H1 (cell line): ENCODE data around the gene PRKAG3. TPM values are rescaled to one million over a fixed set of nuclear protein-coding genes. Genes with fewer than 3 reads are reported as not detected.

ENCODE experiments used
- CTCF ChIA-PET: fragments of 300-600 bp; sonication (Branson Sonifier 250); formaldehyde crosslinking; loops from one replicate; lab custom pipeline; 2021; ENCODE audit not compliant: partially characterized antibody; lab: Charles Lee
- POLR2A ChIA-PET: fragments of 300-600 bp; sonication (Branson Sonifier 250); formaldehyde crosslinking; loops from one replicate; lab custom pipeline; 2021; ENCODE audit warnings: inconsistent platforms; ENCODE audit not compliant: partially characterized antibody; lab: Charles Lee
- DNase-seq, 2 experiments: peaks; one replicate each; pipeline versions ENCODE4 v3.0.0 to v3.0.0-alpha.2; 2010 to 2022; ENCODE audit warnings: low spot score in 2 of 2, low read depth in 1 of 2, mixed read lengths in 1 of 2
- FAIRE-seq: peaks from 2 replicates; lab custom pipeline; 2011; peaks lifted over from hg19 to GRCh38; lab: Jason Lieb, UNC
- H2AFZ ChIP-seq: 2 replicates; pipeline ENCODE4 v1.8.1; 2012; ENCODE audit warnings: low read length, inconsistent platforms
- H2AK5ac ChIP-seq: 2 replicates; pipeline ENCODE4 v1.6.1; 2013; ENCODE audit warnings: low read depth, low read length
- H2BK120ac ChIP-seq: replicated peaks from 2 replicates; pipeline ENCODE3; 2013; ENCODE audit warnings: low read depth, low read length, inconsistent platforms
- H2BK12ac ChIP-seq: 2 replicates; pipeline ENCODE4 v1.6.1; 2013; ENCODE audit warnings: low read depth, low read length
- H2BK15ac ChIP-seq: 2 replicates; pipeline ENCODE4 v1.6.1; 2013; ENCODE audit warnings: low read length
- H2BK20ac ChIP-seq: 2 replicates; pipeline ENCODE4 v1.6.1; 2013; ENCODE audit warnings: low read length
- H2BK5ac ChIP-seq: 2 replicates; pipeline ENCODE4 v1.6.1; 2013; ENCODE audit warnings: low read depth, low read length
- H3K14ac ChIP-seq: 2 replicates; pipeline ENCODE4 v1.6.1; 2013; ENCODE audit warnings: inconsistent platforms; ENCODE audit not compliant: insufficient read length
- H3K18ac ChIP-seq: 2 replicates; pipeline ENCODE4 v1.6.1; 2013; ENCODE audit warnings: low read length; ENCODE audit errors: extremely low read depth
- H3K23ac ChIP-seq: 2 replicates; pipeline ENCODE4 v1.6.1; 2013; ENCODE audit warnings: inconsistent platforms; ENCODE audit not compliant: insufficient read length
- H3K23me2 ChIP-seq: 2 replicates; pipeline ENCODE4 v1.6.1; 2013; ENCODE audit warnings: low read depth, low read length
- H3K27ac ChIP-seq: 2 replicates; pipeline ENCODE4 v1.6.1; 2011; ENCODE audit warnings: low read depth, low read length, inconsistent platforms
- H3K27me3 ChIP-seq, 4 experiments: replicated peaks in 1 of 4; 1 replicate in 1 of 4; 2 replicates in 3 of 4; pipeline versions ENCODE4 v1.6.1 to v1.8.1; 2011 to 2013; ENCODE audit warnings: low read length in 3 of 4, mild to moderate bottlenecking in 3 of 4, inconsistent platforms in 2 of 4, mixed read lengths in 2 of 4, moderate library complexity in 1 of 4; ENCODE audit not compliant: control insufficient read depth in 3 of 4, insufficient read depth in 3 of 4; ENCODE audit errors: extremely low read depth in 1 of 4
- H3K36me3 ChIP-seq, 4 experiments: 2 replicates each; pipeline versions ENCODE4 v1.6.1 to v1.8.1; 2011 to 2013; ENCODE audit warnings: mild to moderate bottlenecking in 4 of 4, low read length in 3 of 4, moderate library complexity in 2 of 4, control low read depth in 1 of 4, inconsistent platforms in 1 of 4; ENCODE audit not compliant: insufficient read depth in 4 of 4, control insufficient read depth in 2 of 4
- H3K4ac ChIP-seq: replicated peaks from 2 replicates; pipeline ENCODE3; 2013; ENCODE audit warnings: low read length, low read depth, mixed read lengths, inconsistent platforms; ENCODE audit not compliant: insufficient read length
- H3K4me1 ChIP-seq, 4 experiments: replicated peaks in 1 of 4; 1 replicate in 1 of 4; 2 replicates in 3 of 4; pipeline versions ENCODE4 v1.6.1 to v1.8.1; 2011 to 2013; ENCODE audit warnings: low read length in 3 of 4, inconsistent platforms in 2 of 4, mixed read lengths in 1 of 4; ENCODE audit not compliant: insufficient read depth in 4 of 4, control insufficient read depth in 3 of 4
- H3K4me2 ChIP-seq, 2 experiments: 2 replicates each; pipeline versions ENCODE4 v1.6.1 to v1.8.1; 2011 to 2013; ENCODE audit warnings: low read depth in 2 of 2, low read length in 2 of 2, control low read depth in 1 of 2, inconsistent platforms in 1 of 2, mild to moderate bottlenecking in 1 of 2; ENCODE audit not compliant: insufficient read depth in 1 of 2
- H3K4me3 ChIP-seq, 4 experiments: fragments of 200-600, 300-600 bp in 1 of 4; sonication (generic), shearing (Covaris generic), sonication (Bioruptor Twin) in 1 of 4; 2 replicates each; pipeline versions ENCODE4 v1.5.1 to v1.8.1; 2011 to 2016; ENCODE audit warnings: low read length in 4 of 4, low read depth in 3 of 4, control low read depth in 2 of 4, inconsistent platforms in 2 of 4, mild to moderate bottlenecking in 2 of 4, mixed read lengths in 1 of 4, moderate library complexity in 1 of 4; ENCODE audit not compliant: insufficient read depth in 2 of 4; ENCODE audit errors: extremely low read depth in 1 of 4
- H3K56ac ChIP-seq: replicated peaks from 2 replicates; pipeline ENCODE3; 2013; ENCODE audit warnings: low read depth, mild to moderate bottlenecking, mixed read lengths, low read length, inconsistent platforms; ENCODE audit not compliant: insufficient read length
- H3K79me1 ChIP-seq: 2 replicates; pipeline ENCODE4 v1.6.1; 2013; ENCODE audit warnings: low read depth, low read length, control low read depth
- H3K79me2 ChIP-seq, 2 experiments: 2 replicates each; pipeline versions ENCODE4 v1.6.1 to v1.8.1; 2012 to 2013; ENCODE audit warnings: low read length in 2 of 2, mild to moderate bottlenecking in 2 of 2, inconsistent platforms in 1 of 2; ENCODE audit not compliant: insufficient read depth in 2 of 2, control insufficient read depth in 1 of 2
- H3K9ac ChIP-seq, 4 experiments: replicated peaks in 1 of 4; 1 replicate in 1 of 4; 2 replicates in 3 of 4; pipeline versions ENCODE4 v1.6.1 to v1.8.1; 2011 to 2013; ENCODE audit warnings: low read depth in 3 of 4, low read length in 3 of 4, control low read depth in 2 of 4, mild to moderate bottlenecking in 2 of 4, moderate library complexity in 2 of 4, inconsistent platforms in 1 of 4; ENCODE audit errors: extremely low read depth in 1 of 4
- H3K9me3 ChIP-seq, 2 experiments: 2 replicates each; pipeline versions ENCODE4 v1.6.1 to v1.8.1; 2012 to 2013; ENCODE audit warnings: mild to moderate bottlenecking in 2 of 2, moderate library complexity in 2 of 2, control low read depth in 1 of 2, inconsistent platforms in 1 of 2, low read depth in 1 of 2, low read length in 1 of 2, mixed read lengths in 1 of 2; ENCODE audit not compliant: insufficient read depth in 2 of 2
- H4K20me1 ChIP-seq, 2 experiments: replicated peaks in 1 of 2; 2 replicates each; pipeline versions ENCODE3 to v1.8.1; 2011 to 2013; ENCODE audit warnings: inconsistent platforms in 2 of 2, low read length in 2 of 2, mild to moderate bottlenecking in 1 of 2; ENCODE audit not compliant: insufficient read depth in 2 of 2, control insufficient read depth in 1 of 2
- H4K5ac ChIP-seq: 2 replicates; pipeline ENCODE4 v1.6.1; 2013; ENCODE audit warnings: low read length, low read depth, mixed read lengths, inconsistent platforms; ENCODE audit not compliant: insufficient read length
- H4K8ac ChIP-seq: 2 replicates; pipeline ENCODE4 v1.8.0; 2013; ENCODE audit warnings: mild to moderate bottlenecking, moderate library complexity, low read length, inconsistent platforms; ENCODE audit not compliant: insufficient read depth; ENCODE audit errors: extremely low read depth
- H4K91ac ChIP-seq: replicated peaks from 2 replicates; pipeline ENCODE3; 2013; ENCODE audit warnings: low read length, mixed read lengths, inconsistent platforms; ENCODE audit not compliant: insufficient read length
- BACH1 ChIP-seq: IDR thresholded peaks from 2 replicates; pipeline ENCODE4 v1.6.1; 2012; ENCODE audit warnings: low read length, improper control_type of control experiment
- CBX8 ChIP-seq: fragments of 300-800, 300-1000 bp; sonication (generic); IDR thresholded peaks from 2 replicates; pipeline ENCODE4 v1.7.1; 2016; ENCODE audit warnings: low read depth, low read length, borderline replicate concordance
- JUND ChIP-seq: IDR thresholded peaks from 2 replicates; pipeline ENCODE4 v1.6.1; 2011; ENCODE audit warnings: mild to moderate bottlenecking, improper control_type of control experiment, low read length
- KDM5A ChIP-seq: fragments of 200-600 bp; IDR thresholded peaks from 2 replicates; pipeline ENCODE4 v1.7.1; 2012; ENCODE audit warnings: mild to moderate bottlenecking, low read length, inconsistent platforms, mixed read lengths
- NANOG ChIP-seq: IDR thresholded peaks from 2 replicates; pipeline ENCODE4 v1.6.1; 2011; ENCODE audit warnings: low read length, low read depth, mild to moderate bottlenecking, inconsistent platforms; ENCODE audit not compliant: insufficient read depth, poor library complexity, severe bottlenecking
- RBBP5 ChIP-seq: IDR thresholded peaks from 2 replicates; pipeline ENCODE4 v1.7.1; 2012; ENCODE audit warnings: low read depth, mild to moderate bottlenecking, inconsistent platforms, low read length, moderate library complexity, borderline replicate concordance
- SIX5 ChIP-seq: IDR thresholded peaks from 2 replicates; pipeline ENCODE4 v1.6.1; 2011; ENCODE audit warnings: mild to moderate bottlenecking, low read depth, low read length
- SP2 ChIP-seq: IDR thresholded peaks from 2 replicates; pipeline ENCODE4 v1.6.1; 2012; ENCODE audit warnings: mild to moderate bottlenecking, low read length, inconsistent platforms
- SP4 ChIP-seq: IDR thresholded peaks from 2 replicates; pipeline ENCODE4 v1.6.1; 2012; ENCODE audit warnings: low read length, inconsistent platforms
- TAF7 ChIP-seq: optimal IDR thresholded peaks from 2 replicates; pipeline ENCODE3; 2011; ENCODE audit warnings: low read depth, mild to moderate bottlenecking, inconsistent platforms, low read length, moderate library complexity, borderline replicate concordance
- TCF12 ChIP-seq: IDR thresholded peaks from 2 replicates; pipeline ENCODE4 v1.6.1; 2011; ENCODE audit warnings: low read depth, mild to moderate bottlenecking, low read length
- YY1 ChIP-seq: IDR thresholded peaks from 2 replicates; pipeline ENCODE4 v1.6.1; 2011; ENCODE audit warnings: low read depth, mild to moderate bottlenecking, low read length
- ZNF274 ChIP-seq: IDR thresholded peaks from 2 replicates; pipeline ENCODE4 v1.7.0; 2012; ENCODE audit warnings: low read length, borderline replicate concordance; ENCODE audit errors: extremely low read depth
- WGBS, 2 experiments: shearing (Covaris generic) in 1 of 2; methylation state at CpG; one replicate each; pipeline versions ENCODE4 v1.1.6 to v1.1.7; 2013 to 2015; ENCODE audit warnings: low lambda C conversion rate in 2 of 2, mixed read lengths in 2 of 2, inconsistent platforms in 1 of 2, low coverage in 1 of 2, missing lambda C conversion rate in 1 of 2; ENCODE audit not compliant: insufficient replicate concordance in 2 of 2, insufficient coverage in 1 of 2, insufficient read length in 1 of 2; ENCODE audit errors: extremely low coverage in 1 of 2, missing lambda C conversion rate in 1 of 2; 5-methylcytosine and 5-hydroxymethylcytosine counted together
- polyA plus RNA-seq, 7 experiments: library from polyadenylated mRNA; depleted of rRNA in 3 of 7; stranded (reverse) in 5 of 7; unstranded in 2 of 7; fragments of >200 nt in 5 of 7; fragments of 200-250 nt in 2 of 7; gene quantifications; 1 replicate in 5 of 7; 2 replicates in 1 of 7; 4 replicates in 1 of 7; pipeline versions ENCODE4 v1.2.1 to v1.2.3, GENCODE V29; 2011 to 2013; ENCODE audit warnings: missing spikeins in 2 of 7, mixed read lengths in 2 of 7
- total RNA-seq: library from RNA; stranded (reverse); fragmentation: NEBNext Ultra II Directional; extraction: Animal tissue kit (Norgen Biotek cat#: 25700); gene quantifications from 2 replicates; pipeline ENCODE4 v1.2.1, GENCODE V29; 2021

The PRKAG3 gene
- total and polyA plus RNA-seq, 2 of the 8 experiments (the other 6 are each of a cell fraction or from before 2014, with no cell fraction given) = not detected

GRCh38 chr2:218869064-218869463 is 37.5 kb upstream of the PRKAG3 start:
- TF ChIP-seq SP2 = no peak
- TF ChIP-seq ZNF274 = no peak
- TF ChIP-seq NANOG = no peak
- no peak for TF ChIP-seq TAF7
- no peak for TF ChIP-seq CBX8
- no peak for TF ChIP-seq SP4
- no peak for TF ChIP-seq KDM5A
- TF ChIP-seq YY1 = no peak
- TF ChIP-seq JUND = no peak
- TF ChIP-seq RBBP5 = no peak
- no peak for TF ChIP-seq BACH1
- no peak for TF ChIP-seq TCF12
- TF ChIP-seq SIX5 = no peak
- ChIA-PET CTCF (interaction anchor here (0.6 to 21.8 kb wide), 15 partner anchors 8 to 1752 kb away, joined by 3 to 783 read pairs (median 5); partner anchors contain the start of gene WNT10A), POLR2A (interaction anchor here (1.6 to 1.9 kb wide), 2 partner anchors 10 to 28 kb away, joined by 3 to 4 read pairs; no protein-coding TSS in a partner anchor)
- H4K5ac ChIP-seq = no peak overlapping the region
- H2BK20ac ChIP-seq = no peak overlapping the region
- no peak overlapping the region for H3K4me3 ChIP-seq
- peaks cover 0 to 24% (median 12%) of the 10 kb centered on the region in 4 experiments; a peak in 6 of 7 replicates for H3K4me1 ChIP-seq
- no peak overlapping the region for H4K8ac ChIP-seq
- H3K27ac ChIP-seq = no peak overlapping the region
- H3K27me3 ChIP-seq = peaks cover 74 to 95% (median 89%) of the 10 kb centered on the region in 4 experiments
- H2BK15ac ChIP-seq = no peak overlapping the region
- H3K9ac ChIP-seq = no peak overlapping the region
- no peaks in the 10 kb centered on the region for H3K79me2 ChIP-seq
- peaks cover 6% of the 10 kb centered on the region; the same call in 1 of the 2 replicates for H3K23me2 ChIP-seq
- no peak overlapping the region for H2AFZ ChIP-seq
- no peak overlapping the region for H3K4ac ChIP-seq
- no peak for DNase-seq
- H3K79me1 ChIP-seq = no peaks in the 10 kb centered on the region
- no peak for FAIRE-seq
- H4K91ac ChIP-seq = no peak overlapping the region
- H3K36me3 ChIP-seq = peaks cover 0 to 12% (median 0%) of the 10 kb centered on the region in 4 experiments; a peak in 1 of 8 replicates
- no peak overlapping the region for H3K18ac ChIP-seq
- H4K20me1 ChIP-seq = peaks cover 18 to 20% of the 10 kb centered on the region in 2 experiments
- no peaks in the 10 kb centered on the region; a peak in 1 of 4 replicates for H3K9me3 ChIP-seq
- no peak overlapping the region for H2BK5ac ChIP-seq
- WGBS, 2 experiments = 79% methylated on average over 9 of the region's 9 CpGs; no CpG with 5 or more reads in 1 of the 2 experiments
- no peak overlapping the region for H2AK5ac ChIP-seq
- no peak overlapping the region for H2BK120ac ChIP-seq
- no peak overlapping the region for H2BK12ac ChIP-seq
- no peak overlapping the region for H3K14ac ChIP-seq
- no peak overlapping the region for H3K56ac ChIP-seq
- no peak overlapping the region for H3K23ac ChIP-seq
- no peak overlapping the region for H3K4me2 ChIP-seq
